ENCODE results near the gene NUP50.

- TF ChIP-seq CTCF (IDR thresholded peaks at IDR 0.05; ENCODE audit: low read depth, low read length): no peak
- TF ChIP-seq EZH2phosphoT487 (IDR thresholded peaks at IDR 0.05; ENCODE audit: low read depth): no peak
Measured at GRCh38 chr22:45230026-45230721, 66.4 kb downstream of the NUP50 start.
